GM12891 (cell line): Measurements from ENCODE around the gene NAPEPLD.

Experiments used
- PAX5 ChIP-seq: IDR thresholded peaks from 2 replicates; pipeline ENCODE4 v1.6.1; 2011; ENCODE audit warnings: low read length, moderate library complexity, mild to moderate bottlenecking; ENCODE audit not compliant: insufficient read depth, severe bottlenecking
- POLR2A ChIP-seq: IDR thresholded peaks from 2 replicates; pipeline ENCODE4 v1.6.1; 2011; ENCODE audit warnings: low read depth, low read length, control low read depth
- POLR2AphosphoS5 ChIP-seq: IDR thresholded peaks from 2 replicates; pipeline ENCODE4 v1.6.1; 2011; ENCODE audit warnings: low read depth, low read length, control low read depth
- POU2F2 ChIP-seq: IDR thresholded peaks from 2 replicates; pipeline ENCODE4 v1.6.1; 2011; ENCODE audit warnings: low read depth, mild to moderate bottlenecking, control low read depth, low read length, moderate library complexity
- SPI1 ChIP-seq: IDR thresholded peaks from 2 replicates; pipeline ENCODE4 v1.6.1; 2011; ENCODE audit warnings: low read depth, low read length, control low read depth
- TAF1 ChIP-seq: IDR thresholded peaks from 2 replicates; pipeline ENCODE4 v1.6.1; 2011; ENCODE audit warnings: low read depth, low read length, control low read depth

- TF ChIP-seq POLR2AphosphoS5 (peak; percentile 9; the same call in 1 of the 2 replicates), POLR2A (peak; percentile 13; the same call in 1 of the 2 replicates), POU2F2 (no peak), SPI1 (no peak), PAX5 (no peak), TAF1 (no peak)
These were observed 73.5 kb downstream of the NAPEPLD start for GRCh38 chr7:103075337-103075918.
